A673 (cell line): ENCODE measurements around the gene EPS8. TPM values are rescaled to one million over a fixed set of nuclear protein-coding genes. Genes with fewer than 3 reads are reported as not detected.
A peak's percentile ranks its signal among the peaks of the same experiment; 100 is the strongest.
"Not testable (repeated sequence)": the region's sequence is repeated elsewhere in the genome, so short reads cannot be mapped to it uniquely, and the experiment has no call there.

Source experiments
- BruUV-seq: library from RNA; stranded (reverse); fragments of 400-500 nt; replicated peaks from 2 replicates; lab custom pipeline; 2021; lab: Mats Ljungman, UMichigan
- CTCF ChIA-PET: fragments of 300-600 bp; sonication (Branson Sonifier 250); formaldehyde crosslinking; loops from one replicate; lab custom pipeline; 2022; ENCODE audit warnings: antibody characterized with exemption; lab: Charles Lee
- POLR2A ChIA-PET: fragments of 300-600 bp; sonication (Branson Sonifier 250); formaldehyde crosslinking; loops from one replicate; lab custom pipeline; 2022; ENCODE audit warnings: antibody characterized with exemption; ENCODE audit not compliant: low non-redundant PET; lab: Charles Lee
- DNase-seq: peaks from one replicate; pipeline ENCODE4 v3.0.0-alpha.2; 2015; ENCODE audit warnings: low spot score
- H3K27ac ChIP-seq: fragments of 200-600 bp; sonication (generic); 2 replicates; pipeline ENCODE4 v1.5.1; 2016; ENCODE audit warnings: mixed run types, low read depth, mild to moderate bottlenecking, mixed read lengths, antibody characterized with exemption, low read length; ENCODE audit not compliant: poor library complexity, severe bottlenecking
- H3K27me3 ChIP-seq: fragments of 200-600 bp; sonication (generic); replicated peaks from 2 replicates; pipeline ENCODE4 v1.6.1; 2017; ENCODE audit warnings: mixed run types, low read depth, mild to moderate bottlenecking, mixed read lengths, antibody characterized with exemption, low read length; ENCODE audit not compliant: insufficient read depth, poor library complexity
- H3K36me3 ChIP-seq: fragments of 200-600 bp; sonication (generic); 2 replicates; pipeline ENCODE4 v1.6.1; 2016; ENCODE audit warnings: mixed run types, mild to moderate bottlenecking, mixed read lengths, antibody characterized with exemption, low read length; ENCODE audit not compliant: insufficient read depth, poor library complexity, severe bottlenecking
- H3K4me1 ChIP-seq: fragments of 200-600 bp; sonication (generic); 2 replicates; pipeline ENCODE4 v1.6.1; 2017; ENCODE audit warnings: mixed run types, mild to moderate bottlenecking, mixed read lengths, antibody characterized with exemption, low read length; ENCODE audit not compliant: insufficient read depth, poor library complexity, severe bottlenecking
- H3K4me3 ChIP-seq: fragments of 200-600 bp; sonication (generic); 2 replicates; pipeline ENCODE4 v1.5.1; 2016; ENCODE audit warnings: low read depth, mixed run types, mild to moderate bottlenecking, mixed read lengths, low read length; ENCODE audit not compliant: poor library complexity, severe bottlenecking
- H3K9me3 ChIP-seq: fragments of 200-600 bp; sonication (generic); 2 replicates; pipeline ENCODE4 v1.6.1; 2016; ENCODE audit warnings: mixed run types, low read depth, mild to moderate bottlenecking, mixed read lengths, antibody characterized with exemption, low read length; ENCODE audit not compliant: poor library complexity, severe bottlenecking
- CTCF ChIP-seq: fragments of 300-800, 200-600 bp; sonication (generic); conservative IDR thresholded peaks from 2 replicates; pipeline ENCODE4 v1.5.1; 2017; ENCODE audit warnings: low read depth, mild to moderate bottlenecking, antibody characterized with exemption, low read length, moderate library complexity, mixed read lengths
- EZH2 ChIP-seq: fragments of 200-600 bp; sonication (generic); IDR thresholded peaks from 2 replicates; pipeline ENCODE4 v1.6.1; 2017; ENCODE audit warnings: borderline replicate concordance, low read depth, mild to moderate bottlenecking, mixed read lengths, antibody characterized with exemption, low read length; ENCODE audit not compliant: poor library complexity, severe bottlenecking
- intact Hi-C: fragments of 100-400 bp; cut with micrococcal nuclease; formaldehyde crosslinking; loops from one replicate; pipeline ENCODE4 v1.10.0; 2022; ENCODE audit not compliant: unreplicated experiment
- total RNA-seq: library from RNA; stranded (reverse); gene quantifications from 2 replicates; pipeline ENCODE4 v1.2.3, GENCODE V29; 2021

EPS8 gene
- total RNA-seq, 1 experiment from 2014 or later, result 14.0 TPM

- TF ChIP-seq EZH2, result no peak
- TF ChIP-seq CTCF, result no peak
- Histone ChIP-seq H3K9me3 (no peaks in the 10 kb centered on the region), H3K27me3 (no peaks in the 10 kb centered on the region), H3K4me3 (no peak overlapping the region), H3K36me3 (no peaks in the 10 kb centered on the region), H3K4me1 (peaks cover 13% of the 10 kb centered on the region), H3K27ac (no peak overlapping the region)
- ChIA-PET POLR2A (interaction anchor here (0.5 kb wide), 1 partner anchor 12 kb away, joined by 3 read pairs; no protein-coding TSS in a partner anchor), CTCF (no interaction called here)
- intact Hi-C loops, result no loop called here
- no TSS peak for BruUV-seq
- no peak for DNase-seq
Observed at GRCh38 chr12:15752785-15753184, 36.4 kb downstream of the EPS8 start.

- no TSS peak for BruUV-seq
- Histone ChIP-seq H3K27me3 (no peaks in the 10 kb centered on the region), H3K9me3 (no peaks in the 10 kb centered on the region), H3K27ac (no peak overlapping the region), H3K36me3 (no peaks in the 10 kb centered on the region), H3K4me3 (no peak overlapping the region), H3K4me1 (peaks cover 9% of the 10 kb centered on the region)
- DNase-seq, result peak; percentile 53
- ChIA-PET CTCF (no interaction called here), POLR2A (no interaction called here)
- TF ChIP-seq CTCF (no peak), EZH2 (no peak)
- intact Hi-C loops, result no loop called here
Observed at GRCh38 chr12:15751741-15752140, 37.4 kb downstream of the EPS8 start.

GRCh38 chr12:15749937-15750336 is 39.3 kb downstream of the EPS8 start:
- no peak for DNase-seq
- intact Hi-C loops, result no loop called here
- no TSS peak for BruUV-seq
- H3K27ac ChIP-seq, result no peak overlapping the region
- H3K4me1 ChIP-seq, result peaks cover 9% of the 10 kb centered on the region
- POLR2A ChIA-PET, result no interaction called here
- no peaks in the 10 kb centered on the region for H3K9me3 ChIP-seq
- CTCF ChIA-PET, result no interaction called here
- H3K36me3 ChIP-seq, result no peaks in the 10 kb centered on the region
- TF ChIP-seq EZH2 (no peak), CTCF (no peak)
- no peaks in the 10 kb centered on the region for H3K27me3 ChIP-seq
- H3K4me3 ChIP-seq, result no peak overlapping the region

- CTCF ChIA-PET, DNase-seq, H3K9me3 ChIP-seq, BruUV-seq, intact Hi-C loops, H3K36me3 ChIP-seq, H3K27me3 ChIP-seq, H3K4me3 ChIP-seq, H3K27ac ChIP-seq, H3K4me1 ChIP-seq, POLR2A ChIA-PET: not testable (repeated sequence)
Observed at GRCh38 chr12:15741870-15742269, 47.3 kb downstream of the EPS8 start.
